ENCODE results near the gene ABCC9.

ABCC9 gene

GRCh38 chr12:21877293-21877982 is 63.8 kb downstream of the ABCC9 start:
- DNase-seq (ENCODE audit: low read depth in 2 of 2) = no peak

GRCh38 chr12:21865846-21866245 is 75.4 kb downstream of the ABCC9 start:
- no peak for DNase-seq (ENCODE audit: low read depth in 2 of 2)

GRCh38 chr12:21860534-21860933 is 80.7 kb downstream of the ABCC9 start:
- no peak for DNase-seq (ENCODE audit: low read depth in 2 of 2)

- DNase-seq (ENCODE audit: low read depth in 2 of 2) = no peak
Measured at GRCh38 chr12:21860128-21860527, 81.1 kb downstream of the ABCC9 start.

- no peak for DNase-seq (ENCODE audit: low read depth in 2 of 2)
Measured at GRCh38 chr12:21852251-21852650, 89.0 kb downstream of the ABCC9 start.

- no peak for DNase-seq (ENCODE audit: low read depth in 2 of 2)
Measured at GRCh38 chr12:21851151-21851550, 90.1 kb downstream of the ABCC9 start.

- no peak for DNase-seq (ENCODE audit: low read depth in 2 of 2)
Measured at GRCh38 chr12:21850419-21850818, 90.8 kb downstream of the ABCC9 start.

- DNase-seq (ENCODE audit: low read depth in 2 of 2) = no peak
Measured at GRCh38 chr12:21849878-21850277, 91.3 kb downstream of the ABCC9 start.

- no peak for DNase-seq (ENCODE audit: low read depth in 2 of 2)
Measured at GRCh38 chr12:21848192-21848591, 93.0 kb downstream of the ABCC9 start.

GRCh38 chr12:21843795-21844194 is 97.4 kb downstream of the ABCC9 start:
- no peak for DNase-seq (ENCODE audit: low read depth in 2 of 2)

- DNase-seq (ENCODE audit: low read depth in 2 of 2) = no peak
Measured at GRCh38 chr12:21839776-21840175, 101.5 kb downstream of the ABCC9 start.

- DNase-seq (ENCODE audit: low read depth in 2 of 2) = no peak
Measured at GRCh38 chr12:21837847-21838246, 103.4 kb downstream of the ABCC9 start.

- no peak for DNase-seq (ENCODE audit: low read depth in 2 of 2)
Measured at GRCh38 chr12:21831791-21832344, 109.4 kb downstream of the ABCC9 start.

GRCh38 chr12:21828779-21829178 is 112.4 kb downstream of the ABCC9 start:
- DNase-seq (ENCODE audit: low read depth in 2 of 2) = no peak

- DNase-seq (ENCODE audit: low read depth in 2 of 2) = no peak
Measured at GRCh38 chr12:21828136-21828775, 113.0 kb downstream of the ABCC9 start.

- no peak for DNase-seq (ENCODE audit: low read depth in 2 of 2)
Measured at GRCh38 chr12:21827083-21827482, 114.1 kb downstream of the ABCC9 start.

GRCh38 chr12:21826618-21826910 is 114.7 kb downstream of the ABCC9 start:
- DNase-seq (ENCODE audit: low read depth in 2 of 2) = no peak

GRCh38 chr12:21825886-21826617 is 115.2 kb downstream of the ABCC9 start:
- DNase-seq (ENCODE audit: low read depth in 2 of 2) = no peak

- DNase-seq (ENCODE audit: low read depth in 2 of 2) = no peak
Measured at GRCh38 chr12:21823581-21823980, 117.6 kb downstream of the ABCC9 start.

- no peak for DNase-seq (ENCODE audit: low read depth in 2 of 2)
Measured at GRCh38 chr12:21819678-21820077, 121.5 kb downstream of the ABCC9 start.

GRCh38 chr12:21819236-21819635 is 122.0 kb downstream of the ABCC9 start:
- DNase-seq (ENCODE audit: low read depth in 2 of 2) = no peak

GRCh38 chr12:21818627-21819026 is 122.6 kb downstream of the ABCC9 start:
- no peak for DNase-seq (ENCODE audit: low read depth in 2 of 2)

Measured in stimulated activated CD8-positive, alpha-beta memory T cell treated with anti-CD3 and anti-CD28 coated beads, Interleukin-7, amount 100 ng/mL, for 1 hour (primary cell).